Esophagus (tissue), 2 donors: ENCODE data around the gene TRIM38. TPM values are rescaled to one million over a fixed set of nuclear protein-coding genes. Genes with fewer than 3 reads are reported as not detected.

Source experiments
- H3K27ac ChIP-seq, 2 donors: one replicate each; pipeline ENCODE4 v1.5.1; 2013; ENCODE audit warnings: low read depth in 2 of 2, mild to moderate bottlenecking in 2 of 2, inconsistent platforms in 1 of 2, low read length in 1 of 2, moderate library complexity in 1 of 2
- H3K27me3 ChIP-seq, 2 donors: one replicate each; pipeline ENCODE4 v1.6.1; 2013; ENCODE audit warnings: low read length in 2 of 2, control low read depth in 1 of 2, mild to moderate bottlenecking in 1 of 2; ENCODE audit not compliant: insufficient read depth in 2 of 2, control insufficient read depth in 1 of 2
- H3K36me3 ChIP-seq, 2 donors: one replicate each; pipeline ENCODE4 v1.6.1; 2013; ENCODE audit warnings: low read length in 1 of 2; ENCODE audit not compliant: control insufficient read depth in 2 of 2, insufficient read depth in 2 of 2
- H3K4me1 ChIP-seq, 2 donors: one replicate each; pipeline ENCODE4 v1.6.1; 2013; ENCODE audit warnings: low read length in 1 of 2; ENCODE audit not compliant: control insufficient read depth in 2 of 2, insufficient read depth in 2 of 2
- H3K4me3 ChIP-seq, 2 donors: one replicate each; pipeline ENCODE4 v1.5.1; 2013; ENCODE audit warnings: low read length in 2 of 2, mild to moderate bottlenecking in 2 of 2, low read depth in 1 of 2, moderate library complexity in 1 of 2
- H3K9me3 ChIP-seq, 2 donors: one replicate each; pipeline ENCODE4 v1.6.1; 2013; ENCODE audit warnings: mild to moderate bottlenecking in 2 of 2, low read depth in 1 of 2, low read length in 1 of 2, moderate library complexity in 1 of 2; ENCODE audit not compliant: control insufficient read depth in 2 of 2, insufficient read depth in 1 of 2
- WGBS, 2 donors: extraction: QIAGEN DNeasy Blood & Tissue Kit; methylation state at CpG; one replicate each; pipeline ENCODE4 v1.1.7; 2013; 5-methylcytosine and 5-hydroxymethylcytosine counted together
- polyA plus RNA-seq, 2 donors: library from polyadenylated mRNA; stranded (reverse); fragments of 200-250 nt; gene quantifications; one replicate each; pipeline ENCODE4 v1.2.3, GENCODE V29; 2013
- donor health status: healthy with polysubstance abuse.
- donor health status: Bipolar disorder and iron deficiency.

Gene TRIM38
- polyA plus RNA-seq, 2 donors = 4.7 to 5.7 TPM

DNA sequence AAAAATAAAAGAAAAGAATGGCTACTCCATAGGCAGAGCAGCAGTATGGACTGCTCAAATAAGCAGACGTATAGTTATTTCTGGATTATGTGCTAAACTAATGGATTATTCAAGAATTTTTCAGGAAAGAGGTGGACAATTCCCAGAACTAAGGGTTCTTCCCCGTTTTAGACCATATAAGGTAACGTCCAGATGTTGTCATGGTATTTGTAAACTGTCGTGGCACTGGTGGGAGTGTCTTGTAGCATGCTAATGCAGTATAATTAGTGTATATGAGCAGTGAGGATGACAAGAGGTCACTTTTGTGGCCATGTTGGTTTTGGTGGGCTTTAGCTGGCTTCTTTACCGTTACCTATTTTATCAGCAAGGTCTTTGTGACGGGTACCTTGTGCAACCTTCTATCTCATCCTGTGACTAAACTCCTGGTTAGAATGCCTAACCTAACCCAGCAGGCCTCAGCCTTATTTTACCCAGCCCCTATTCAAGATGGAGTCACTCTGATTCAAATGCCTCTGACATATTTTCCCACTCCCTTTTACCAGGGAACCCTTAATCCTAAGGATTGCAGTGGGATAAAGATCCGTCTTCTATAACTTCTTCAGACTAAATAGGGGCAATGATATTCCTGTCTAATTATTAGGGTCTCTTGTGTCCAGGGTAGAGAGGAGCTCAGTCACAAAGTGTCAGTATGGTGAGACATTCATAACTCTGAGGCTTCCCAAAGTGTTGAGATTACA is 11.1 kb upstream of the TRIM38 start:
- H3K4me1 ChIP-seq = no peaks in the 10 kb centered on the region
- no peak overlapping the region for H3K27ac ChIP-seq
- H3K36me3 ChIP-seq = no peaks in the 10 kb centered on the region
- H3K9me3 ChIP-seq = no peaks in the 10 kb centered on the region
- no peak overlapping the region for H3K4me3 ChIP-seq
- no peaks in the 10 kb centered on the region for H3K27me3 ChIP-seq
- 74 to 82% methylated on average over 7 of the region's 7 CpGs for WGBS, 2 donors

DNA sequence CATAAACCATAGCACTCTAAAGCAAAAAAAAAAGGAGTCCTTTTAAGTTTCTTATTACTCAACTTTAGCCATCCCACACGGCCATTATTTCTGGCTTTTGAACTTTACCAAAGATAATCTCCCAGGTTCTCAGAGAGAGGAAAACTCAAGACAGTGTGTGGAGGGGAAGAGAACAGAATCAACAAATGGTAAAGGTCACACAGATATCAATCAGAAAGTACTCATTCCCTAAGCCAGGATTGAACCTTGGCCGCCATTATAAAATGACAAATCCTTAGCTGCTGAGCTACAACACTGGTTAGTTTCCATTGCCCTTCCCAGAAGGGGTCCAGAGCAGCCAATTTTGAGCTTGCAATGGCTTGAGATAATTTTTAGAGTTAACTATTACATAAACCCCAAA is 10.1 kb upstream of the TRIM38 start:
- 78 to 95% methylated on average over 2 of the region's 2 CpGs for WGBS, 2 donors
- no peaks in the 10 kb centered on the region for H3K4me1 ChIP-seq
- no peak overlapping the region for H3K4me3 ChIP-seq
- no peaks in the 10 kb centered on the region for H3K36me3 ChIP-seq
- no peaks in the 10 kb centered on the region for H3K9me3 ChIP-seq
- H3K27me3 ChIP-seq = no peaks in the 10 kb centered on the region
- H3K27ac ChIP-seq = no peak overlapping the region

DNA sequence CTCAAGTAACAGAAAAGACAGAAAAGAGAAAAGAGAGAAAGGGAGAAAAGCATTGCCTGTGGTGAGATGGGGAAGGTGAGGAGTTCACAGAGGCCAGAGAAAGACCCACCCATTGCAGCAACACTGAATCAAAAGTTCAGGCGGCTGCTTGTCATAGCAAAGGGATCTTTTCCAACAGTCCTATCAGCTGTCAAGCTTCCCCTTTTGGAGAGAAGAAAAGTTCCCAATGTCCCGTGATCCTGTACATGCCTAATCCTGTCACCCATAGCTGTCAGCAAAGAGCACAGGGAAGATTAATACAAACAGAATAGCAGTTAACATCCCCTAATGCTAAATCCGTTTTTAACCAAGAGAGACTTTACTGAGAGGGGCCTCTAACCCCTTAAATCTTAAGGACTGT is 8.9 kb upstream of the TRIM38 start:
- 50 to 63% methylated on average over 3 of the region's 3 CpGs for WGBS, 2 donors
- H3K4me1 ChIP-seq = no peaks in the 10 kb centered on the region

DNA sequence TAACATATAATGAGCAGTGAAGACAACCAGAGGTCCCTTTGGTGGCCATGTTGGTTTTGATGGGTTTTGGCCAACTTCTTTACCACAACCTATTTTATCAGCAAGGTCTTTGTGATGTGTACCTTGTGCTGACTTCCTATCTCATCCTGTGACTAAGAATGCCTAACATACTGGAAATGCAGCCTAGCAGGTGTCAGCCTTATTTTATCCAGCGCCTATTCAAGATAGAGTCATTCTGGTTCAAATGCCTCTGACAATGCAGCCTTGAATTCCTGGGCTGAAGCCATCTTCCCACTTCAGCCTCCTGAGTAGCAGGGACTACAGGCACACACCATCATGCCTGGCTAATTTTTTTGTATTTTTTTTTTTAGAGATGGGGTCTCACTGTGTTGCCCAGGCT is 7.8 kb upstream of the TRIM38 start:
- H3K36me3 ChIP-seq = no peaks in the 10 kb centered on the region
- H3K4me3 ChIP-seq = no peak overlapping the region
- H3K9me3 ChIP-seq = no peaks in the 10 kb centered on the region
- H3K27ac ChIP-seq = no peak overlapping the region
- H3K4me1 ChIP-seq = no peaks in the 10 kb centered on the region
- no peaks in the 10 kb centered on the region for H3K27me3 ChIP-seq
- 60 to 72% methylated on average over 1 of the region's 1 CpG for WGBS, 2 donors

More for the DNA sequence above, 8.9 kb upstream of the TRIM38 start:
- Histone ChIP-seq H3K4me3 (no peak overlapping the region), H3K36me3 (no peaks in the 10 kb centered on the region), H3K27ac (no peak overlapping the region), H3K27me3 (no peaks in the 10 kb centered on the region), H3K9me3 (no peaks in the 10 kb centered on the region)

DNA sequence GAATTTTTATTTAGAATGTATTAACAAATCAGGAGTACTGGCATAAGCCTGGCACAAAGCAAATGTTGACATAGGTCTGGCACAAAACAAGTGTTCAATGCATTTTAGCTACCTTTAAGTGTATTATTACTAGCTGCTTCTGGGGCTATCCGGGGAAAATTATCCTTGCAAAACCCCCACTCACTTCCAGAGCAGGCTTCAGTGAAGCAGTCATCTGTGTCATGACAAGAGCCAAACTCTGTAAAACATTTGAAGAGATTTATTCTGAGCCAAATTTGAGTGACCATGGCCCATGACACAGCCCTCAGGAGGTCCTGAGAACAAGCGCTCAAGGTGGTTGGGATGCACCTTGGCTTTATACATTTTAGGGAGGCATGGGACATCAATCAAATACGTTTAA is 6.4 kb upstream of the TRIM38 start:
- Histone ChIP-seq H3K4me1 (no peaks in the 10 kb centered on the region), H3K4me3 (no peak overlapping the region), H3K27me3 (no peaks in the 10 kb centered on the region), H3K27ac (no peak overlapping the region), H3K9me3 (no peaks in the 10 kb centered on the region), H3K36me3 (no peaks in the 10 kb centered on the region)
- WGBS, 2 donors = 72 to 79% methylated on average over 3 of the region's 3 CpGs

DNA sequence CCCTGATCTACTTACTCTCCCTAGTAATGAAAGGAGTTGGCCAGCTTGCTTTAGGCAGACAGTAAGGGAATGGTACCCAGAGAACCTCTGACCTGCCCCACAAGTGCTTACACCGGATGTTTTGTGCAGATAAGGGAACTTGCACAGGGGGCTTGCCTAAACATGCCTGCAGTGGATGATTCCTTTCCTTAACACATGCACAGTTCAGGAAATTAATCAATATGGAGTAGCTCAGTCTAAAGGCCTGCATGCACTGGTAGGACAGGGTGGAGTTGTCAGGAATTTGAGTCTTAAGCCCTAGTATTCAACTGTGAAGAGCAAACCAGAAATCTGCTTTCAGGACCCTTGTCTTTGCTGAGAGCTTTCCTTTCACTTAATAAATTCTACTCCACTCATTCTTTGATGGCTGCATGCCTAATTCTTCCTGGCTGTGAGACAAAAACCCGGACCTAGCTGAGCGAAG is 3.9 kb upstream of the TRIM38 start:
- no peaks in the 10 kb centered on the region for H3K36me3 ChIP-seq
- H3K4me3 ChIP-seq = no peak overlapping the region
- 43 to 55% methylated on average over 3 of the region's 3 CpGs for WGBS, 2 donors
- H3K9me3 ChIP-seq = no peaks in the 10 kb centered on the region
- H3K4me1 ChIP-seq = no peaks in the 10 kb centered on the region
- no peak overlapping the region for H3K27ac ChIP-seq
- no peaks in the 10 kb centered on the region for H3K27me3 ChIP-seq

DNA sequence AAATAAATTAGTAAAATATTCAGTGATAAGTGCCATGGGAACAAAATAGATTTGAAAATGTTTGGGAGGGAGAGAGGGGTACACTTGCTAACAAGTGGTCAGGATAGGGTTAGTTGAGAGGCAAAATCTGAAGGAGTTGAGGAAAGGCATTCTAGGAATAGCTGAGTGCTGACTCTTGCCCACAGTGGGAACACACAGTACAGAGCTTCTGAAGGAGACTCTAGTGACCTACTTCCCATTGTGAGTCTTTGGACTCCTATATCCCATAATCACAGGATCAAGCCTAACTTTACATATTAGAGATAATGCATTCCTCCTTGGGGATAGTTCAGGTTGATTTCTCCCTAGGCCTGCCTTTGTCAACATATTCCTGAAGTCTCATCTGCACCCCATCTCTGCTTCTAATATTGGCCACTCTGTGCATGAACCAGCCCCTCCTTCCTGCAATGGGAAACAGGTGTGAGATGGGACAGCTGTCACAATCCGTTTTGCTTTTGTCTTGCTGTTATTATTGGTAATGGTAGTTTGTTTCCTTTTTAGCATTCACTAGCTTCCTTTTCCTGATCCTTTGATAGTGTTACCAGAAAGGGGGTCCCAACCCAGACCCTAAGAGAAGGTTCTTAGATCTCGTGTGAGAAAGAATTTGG is 2.6 kb upstream of the TRIM38 start:
- H3K9me3 ChIP-seq = no peaks in the 10 kb centered on the region
- no peaks in the 10 kb centered on the region for H3K27me3 ChIP-seq
- H3K4me1 ChIP-seq = no peaks in the 10 kb centered on the region
- no peak overlapping the region for H3K4me3 ChIP-seq
- WGBS, 2 donors = 59 to 66% methylated on average over 2 of the region's 2 CpGs
- no peak overlapping the region for H3K27ac ChIP-seq
- no peaks in the 10 kb centered on the region for H3K36me3 ChIP-seq

DNA sequence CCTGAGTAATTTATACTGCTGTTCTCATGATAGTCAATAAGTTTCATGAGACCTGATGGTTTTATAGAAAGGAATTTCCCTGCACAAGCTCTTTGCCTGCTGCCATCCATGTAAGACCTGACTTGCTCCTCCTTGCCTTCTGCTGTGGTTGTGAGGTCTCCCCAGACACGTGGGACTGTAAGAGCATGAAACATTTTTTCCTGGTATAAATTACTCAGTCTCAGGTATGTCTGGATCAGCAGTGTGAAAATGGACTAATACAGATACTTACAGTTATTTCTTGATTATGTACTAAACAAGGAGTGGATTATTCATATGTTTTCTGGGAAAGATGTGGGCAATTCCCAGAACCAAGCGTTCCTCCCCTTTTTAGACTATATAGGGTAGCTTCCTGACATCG is 1.9 kb upstream of the TRIM38 start:
- Histone ChIP-seq H3K4me1 (no peaks in the 10 kb centered on the region), H3K9me3 (no peaks in the 10 kb centered on the region), H3K4me3 (no peak overlapping the region), H3K27me3 (no peaks in the 10 kb centered on the region), H3K36me3 (no peaks in the 10 kb centered on the region), H3K27ac (no peak overlapping the region)
- 88 to 91% methylated on average over 3 of the region's 3 CpGs for WGBS, 2 donors

DNA sequence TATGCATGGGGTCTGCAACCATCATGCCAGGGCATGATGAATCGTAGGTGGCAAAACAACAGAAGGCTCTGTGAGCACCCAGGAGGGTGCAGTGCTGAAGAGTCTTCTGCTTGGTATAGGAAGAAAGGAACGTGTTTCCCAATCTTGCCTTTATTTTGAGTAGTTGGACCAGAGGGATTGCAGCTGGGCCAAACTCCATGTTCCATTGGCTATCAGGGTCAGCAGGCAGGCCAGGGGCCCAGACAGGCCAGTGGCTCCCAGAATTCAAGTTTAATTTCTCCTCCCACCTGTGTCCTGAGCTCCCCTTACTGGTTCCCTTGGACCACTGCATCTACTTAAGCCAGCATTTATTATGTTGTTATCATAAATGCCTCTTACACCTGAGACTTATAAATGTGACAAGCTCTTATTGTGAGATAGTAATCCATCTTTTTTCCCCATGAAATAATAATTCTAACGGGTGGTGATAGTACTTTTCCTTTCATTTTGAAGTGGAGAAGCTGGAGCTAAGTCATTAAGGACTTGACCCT is 918 bp upstream of the TRIM38 start:
- Histone ChIP-seq H3K4me1 (peaks cover 0 to 3% of the 10 kb centered on the region in 2 donors), H3K36me3 (peaks cover 5% of the 10 kb centered on the region in 2 donors), H3K27me3 (no peaks in the 10 kb centered on the region), H3K9me3 (no peaks in the 10 kb centered on the region), H3K27ac (peak overlapping the region; percentile 72 to 99), H3K4me3 (peak overlapping the region in 1 of 2 donors; percentile 88)
- WGBS, 2 donors = 63 to 66% methylated on average over 3 of the region's 3 CpGs
